HepG2 (cell line): ENCODE measurements around the gene FAM83G. TPM values are rescaled to one million over a fixed set of nuclear protein-coding genes. Genes with fewer than 3 reads are reported as not detected.

ENCODE experiments used
- CSRNP1 ChIP-seq: sonication (generic); formaldehyde crosslinking; IDR thresholded peaks from 2 replicates; pipeline ENCODE4 v1.8.1; 2023; ENCODE audit warnings: mild to moderate bottlenecking, missing genetic modification reagents
- GABPA ChIP-seq, 2 experiments: IDR thresholded peaks; 2 replicates each; pipeline ENCODE4 v1.6.1; 2011 to 2016; ENCODE audit warnings: low read depth in 2 of 2, low read length in 1 of 2, missing biosample characterization in 1 of 2, missing genetic modification characterization in 1 of 2
- GTF2F1 ChIP-seq: fragments of 150-350 bp; IDR thresholded peaks from 2 replicates; pipeline ENCODE4 v1.6.1; 2014; ENCODE audit warnings: low read length
- SOX5 ChIP-seq: IDR thresholded peaks from 2 replicates; pipeline ENCODE4 v1.6.1; 2016; ENCODE audit warnings: borderline replicate concordance
- TERF1 ChIP-seq: sonication (generic); formaldehyde crosslinking; IDR thresholded peaks from 2 replicates; pipeline ENCODE4 v1.8.0; 2022; ENCODE audit warnings: mild to moderate bottlenecking, missing genetic modification reagents, moderate library complexity
- ZBTB14 ChIP-seq: sonication (generic); formaldehyde crosslinking; IDR thresholded peaks from 2 replicates; pipeline ENCODE4 v1.4.0; 2020; ENCODE audit warnings: missing genetic modification reagents
- ZFP1 ChIP-seq: IDR thresholded peaks from 2 replicates; pipeline ENCODE4 v1.6.1; 2016
- ZNF318 ChIP-seq: sonication (generic); formaldehyde crosslinking; IDR thresholded peaks from 2 replicates; pipeline ENCODE4 v1.4.0; 2020; ENCODE audit warnings: mild to moderate bottlenecking, missing genetic modification reagents
- ZNF713 ChIP-seq: sonication (generic); formaldehyde crosslinking; IDR thresholded peaks from 2 replicates; pipeline ENCODE4 v1.4.0; 2020; ENCODE audit warnings: mild to moderate bottlenecking, missing genetic modification reagents
- ZNF879 ChIP-seq: sonication (generic); formaldehyde crosslinking; IDR thresholded peaks from 2 replicates; pipeline ENCODE4 v1.8.1; 2023; ENCODE audit warnings: missing genetic modification reagents
- polyA plus RNA-seq, 8 experiments: library from polyadenylated mRNA; depleted of rRNA in 3 of 8; stranded (reverse) in 7 of 8; unstranded in 1 of 8; fragments of >200 nt; fragmentation: Illumina TruSeq in 4 of 8; extraction: Trizol in 4 of 8; gene quantifications; 2 replicates each; pipeline versions ENCODE4 v1.2.1 to v1.2.3, GENCODE V29; 2011 to 2016; ENCODE audit warnings: low read depth in 4 of 8, missing spikeins in 1 of 8, mixed read lengths in 1 of 8; ENCODE audit not compliant: insufficient read depth in 1 of 8
- total RNA-seq, 5 experiments: library from RNA; depleted of rRNA; stranded (reverse); fragments of >200 nt; fragmentation: Illumina TruSeq; extraction: Trizol; gene quantifications; 2 replicates each; pipeline ENCODE4 v1.2.3, GENCODE V29; 2016; ENCODE audit warnings: low read depth in 1 of 5
- TF ChIP-seq, protein P1 (sequence below): sonication (generic); formaldehyde crosslinking; IDR thresholded peaks from 2 replicates; pipeline ENCODE4 v1.5.0; 2020; ENCODE audit warnings: mild to moderate bottlenecking, missing genetic modification reagents

FAM83G gene
- total and polyA plus RNA-seq, 2 of the 13 experiments (the other 11 are each of a cell fraction or from before 2014, with no cell fraction given), result 13.7 to 18.6 TPM

- TF ChIP-seq ZNF318 (CRISPR knock-in tag), result no peak
- TF ChIP-seq SOX5, result peak; percentile 57; the same call in 1 of the 2 replicates
- no peak for TF ChIP-seq GABPA (IDR thresholded peaks at IDR 0.05; ENCODE audit: low read depth, low read length)
- peak; percentile 32; the same call in 1 of the 2 replicates for TF ChIP-seq GABPA (CRISPR knock-in tag; IDR thresholded peaks at IDR 0.05; ENCODE audit: low read depth)
- TF ChIP-seq, protein P1, sequence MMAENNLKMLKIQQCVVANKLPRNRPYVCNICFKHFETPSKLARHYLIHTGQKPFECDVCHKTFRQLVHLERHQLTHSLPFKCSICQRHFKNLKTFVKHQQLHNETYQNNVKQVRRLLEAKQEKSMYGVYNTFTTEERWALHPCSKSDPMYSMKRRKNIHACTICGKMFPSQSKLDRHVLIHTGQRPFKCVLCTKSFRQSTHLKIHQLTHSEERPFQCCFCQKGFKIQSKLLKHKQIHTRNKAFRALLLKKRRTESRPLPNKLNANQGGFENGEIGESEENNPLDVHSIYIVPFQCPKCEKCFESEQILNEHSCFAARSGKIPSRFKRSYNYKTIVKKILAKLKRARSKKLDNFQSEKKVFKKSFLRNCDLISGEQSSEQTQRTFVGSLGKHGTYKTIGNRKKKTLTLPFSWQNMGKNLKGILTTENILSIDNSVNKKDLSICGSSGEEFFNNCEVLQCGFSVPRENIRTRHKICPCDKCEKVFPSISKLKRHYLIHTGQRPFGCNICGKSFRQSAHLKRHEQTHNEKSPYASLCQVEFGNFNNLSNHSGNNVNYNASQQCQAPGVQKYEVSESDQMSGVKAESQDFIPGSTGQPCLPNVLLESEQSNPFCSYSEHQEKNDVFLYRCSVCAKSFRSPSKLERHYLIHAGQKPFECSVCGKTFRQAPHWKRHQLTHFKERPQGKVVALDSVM, result no peak
- TF ChIP-seq ZNF713 (CRISPR knock-in tag), result no peak
- no peak for TF ChIP-seq ZBTB14
- TF ChIP-seq ZNF879 (CRISPR knock-in tag), result no peak
- no peak for TF ChIP-seq ZFP1
- no peak for TF ChIP-seq CSRNP1 (CRISPR knock-in tag)
- TF ChIP-seq TERF1 (CRISPR knock-in tag), result no peak
- no peak for TF ChIP-seq GTF2F1
These were observed 83.6 kb downstream of the FAM83G start (continued) for GRCh38 chr17:18920911-18921441.
